LNCAP (cell line): ENCODE data around the gene PRPSAP1.

ENCODE experiments used
- CTCF ChIP-seq: fragments of 450-650 bp; IDR thresholded peaks from 2 replicates; pipeline ENCODE4 v1.5.1; 2017; ENCODE audit warnings: mild to moderate bottlenecking

The PRPSAP1 gene

GRCh38 chr17:76379646-76380376 lies 26.1 kb upstream of the PRPSAP1 start:
- no peak for TF ChIP-seq CTCF

DNA sequence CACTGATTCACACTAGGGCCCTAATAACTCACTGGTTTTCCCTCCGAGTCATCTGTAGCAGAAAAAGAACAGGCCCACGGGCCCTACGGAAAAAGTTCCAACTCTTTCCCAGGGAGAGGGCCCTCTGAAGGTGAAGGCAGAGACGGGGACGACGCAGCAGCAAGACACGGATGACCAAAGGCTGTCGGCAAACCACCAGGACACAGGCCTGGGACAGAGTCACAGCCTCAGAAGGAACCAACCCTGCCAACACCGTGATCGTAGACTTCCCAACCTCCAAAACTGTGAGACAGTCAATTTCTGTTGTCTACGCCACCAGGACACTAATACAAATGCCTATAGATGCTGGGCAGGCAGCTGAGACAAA lies 25.5 kb upstream of the PRPSAP1 start:
- no peak for TF ChIP-seq CTCF

DNA sequence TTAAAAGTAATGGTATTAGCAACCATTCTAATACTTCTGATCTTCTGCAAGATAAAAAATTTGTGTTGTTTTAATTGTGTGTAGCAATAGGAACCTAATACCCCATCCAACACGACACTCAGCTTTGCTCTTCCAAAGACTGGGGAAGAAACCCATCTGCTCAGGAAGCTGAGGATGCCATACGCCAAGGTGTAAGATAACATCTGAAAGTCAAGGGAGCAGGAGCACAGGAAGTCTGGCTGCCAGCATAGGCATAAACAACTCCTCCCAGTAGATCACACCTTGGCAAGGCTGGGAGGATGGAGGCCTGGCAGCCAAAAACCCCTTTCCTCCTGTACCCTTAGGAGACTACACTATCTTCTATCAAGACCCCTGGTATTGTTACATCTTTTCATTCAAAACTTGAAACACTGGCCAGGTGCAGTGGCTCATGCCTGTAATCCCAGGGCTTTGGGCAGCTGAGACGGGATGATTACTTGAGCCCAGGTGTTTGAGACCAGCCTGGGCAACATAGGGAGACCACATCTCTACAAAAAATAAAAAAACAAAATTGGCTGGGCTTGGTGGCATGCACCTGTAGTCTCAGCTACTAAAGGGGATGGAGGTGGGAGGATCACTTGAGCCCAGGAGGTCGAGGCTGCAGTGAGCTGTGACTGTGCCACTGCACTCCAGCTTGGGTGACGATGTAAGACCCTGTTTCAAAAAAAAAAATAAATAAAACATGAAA lies 25.0 kb upstream of the PRPSAP1 start:
- no peak for TF ChIP-seq CTCF

GRCh38 chr17:76376318-76377133 lies 22.8 kb upstream of the PRPSAP1 start:
- no peak for TF ChIP-seq CTCF

DNA sequence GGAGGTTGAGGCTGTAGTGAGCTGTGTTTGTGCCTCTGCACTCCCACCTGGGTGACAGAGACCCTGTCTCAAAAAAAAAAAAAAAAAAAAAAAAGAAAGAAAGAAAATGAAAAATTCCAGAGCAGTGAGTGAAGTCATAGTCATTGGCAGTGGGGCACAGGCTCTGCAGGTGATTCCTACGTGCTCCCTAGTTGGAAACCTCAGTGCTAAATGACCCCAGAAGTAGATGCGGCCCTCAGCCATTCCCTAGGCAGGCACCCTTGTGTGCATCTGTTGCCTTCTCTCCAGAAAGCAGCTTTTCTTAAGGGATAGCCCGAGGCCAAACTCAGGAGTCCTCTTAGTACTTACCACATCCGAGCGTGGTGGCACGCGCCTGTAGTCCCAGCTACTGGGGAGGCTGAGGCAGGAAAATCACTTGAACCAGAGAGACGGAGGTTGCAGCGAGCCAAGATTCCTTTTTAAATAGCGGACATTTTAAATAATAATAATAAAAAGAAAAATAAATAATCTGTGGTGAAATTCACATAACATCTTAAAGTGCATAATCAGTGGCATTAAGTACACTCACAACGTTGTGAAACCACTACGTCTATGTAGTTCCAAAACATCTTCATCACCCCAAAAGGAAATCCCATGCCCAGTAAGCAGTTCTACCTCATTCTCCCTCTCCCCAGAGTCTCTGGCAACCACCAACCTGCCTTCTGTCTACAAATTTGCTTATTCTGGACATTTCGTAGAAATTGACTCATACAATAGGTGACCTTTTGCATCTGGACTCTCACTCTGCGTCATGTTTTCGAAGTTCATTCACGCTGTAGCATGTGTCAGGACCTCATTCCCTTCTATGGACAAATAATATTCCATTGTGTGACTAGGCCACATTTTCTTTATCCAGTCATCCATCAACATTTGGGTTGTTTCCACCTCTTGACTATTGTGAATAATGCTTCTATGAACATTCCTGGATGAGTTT lies 18.2 kb upstream of the PRPSAP1 start:
- TF ChIP-seq CTCF, result no peak

GRCh38 chr17:76370261-76370993 lies 16.7 kb upstream of the PRPSAP1 start:
- 0 out of 2 replicates have a peak, but pooled peaks have one; percentile 13 for TF ChIP-seq CTCF
